ENCODE data around the gene DCAKD. TPM values are rescaled to one million over a fixed set of nuclear protein-coding genes. Genes with fewer than 3 reads are reported as not detected.

The DCAKD gene
- total RNA-seq, 4 donors from 2014 or later = 9.8 to 14.4 (median 12.3) TPM

GRCh38 chr17:45096141-45096540 is 44.7 kb upstream of the DCAKD start:
- TF ChIP-seq POLR2A (IDR thresholded peaks at IDR 0.05) = no peak
- TF ChIP-seq, protein P1, sequence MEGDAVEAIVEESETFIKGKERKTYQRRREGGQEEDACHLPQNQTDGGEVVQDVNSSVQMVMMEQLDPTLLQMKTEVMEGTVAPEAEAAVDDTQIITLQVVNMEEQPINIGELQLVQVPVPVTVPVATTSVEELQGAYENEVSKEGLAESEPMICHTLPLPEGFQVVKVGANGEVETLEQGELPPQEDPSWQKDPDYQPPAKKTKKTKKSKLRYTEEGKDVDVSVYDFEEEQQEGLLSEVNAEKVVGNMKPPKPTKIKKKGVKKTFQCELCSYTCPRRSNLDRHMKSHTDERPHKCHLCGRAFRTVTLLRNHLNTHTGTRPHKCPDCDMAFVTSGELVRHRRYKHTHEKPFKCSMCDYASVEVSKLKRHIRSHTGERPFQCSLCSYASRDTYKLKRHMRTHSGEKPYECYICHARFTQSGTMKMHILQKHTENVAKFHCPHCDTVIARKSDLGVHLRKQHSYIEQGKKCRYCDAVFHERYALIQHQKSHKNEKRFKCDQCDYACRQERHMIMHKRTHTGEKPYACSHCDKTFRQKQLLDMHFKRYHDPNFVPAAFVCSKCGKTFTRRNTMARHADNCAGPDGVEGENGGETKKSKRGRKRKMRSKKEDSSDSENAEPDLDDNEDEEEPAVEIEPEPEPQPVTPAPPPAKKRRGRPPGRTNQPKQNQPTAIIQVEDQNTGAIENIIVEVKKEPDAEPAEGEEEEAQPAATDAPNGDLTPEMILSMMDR (IDR thresholded peaks at IDR 0.05 in 4 of 5, conservative IDR thresholded peaks at IDR 0.05 in 1 of 5) = peak; percentile 27 to 56 (median 47)
- DNase-seq (no peak), ATAC-seq (no peak)
- H3K27ac ChIP-seq = peak overlapping the region; percentile 88 to 97 (median 96)
- H3K9me3 ChIP-seq = no peaks in the 10 kb centered on the region
- H3K36me3 ChIP-seq = peaks cover 0 to 68% of the 10 kb centered on the region in 2 donors
- no peak overlapping the region for H3K4me3 ChIP-seq
- in situ Hi-C loops (cut with MboI; ENCODE audit: low sequenced_read_pairs in 4 of 4) = loop anchor here in 1 of 4 donors (5.0 kb wide), 1 partner anchor 179 kb away; the partner anchor contains the start of gene GFAP
- intact Hi-C loops (cut with DNase I; ENCODE audit: low total_unique reads) = loop anchor here (2.0 to 5.0 kb wide), 3 partner anchors 15 to 37 kb away; partner anchors contain the start of genes NMT1 and PLCD3
- peaks cover 47 to 60% of the 10 kb centered on the region in 2 donors for H3K4me1 ChIP-seq
- H3K27me3 ChIP-seq = no peaks in the 10 kb centered on the region

GRCh38 chr17:45093444-45094110 is 42.1 kb upstream of the DCAKD start:
- peak; percentile 73 to 83 for DNase-seq
- in situ Hi-C loops (cut with MboI; ENCODE audit: low sequenced_read_pairs in 4 of 4) (no loop called here), intact Hi-C loops (cut with DNase I; ENCODE audit: low total_unique reads) (no loop called here)
- peaks cover 0 to 76% of the 10 kb centered on the region in 2 donors for H3K36me3 ChIP-seq
- peak; percentile 54 to 67 for ATAC-seq
- peak overlapping the region; percentile 88 to 97 (median 96) for H3K27ac ChIP-seq
- peak overlapping the region in 1 of 4 donors; percentile 31 for H3K4me3 ChIP-seq
- H3K9me3 ChIP-seq = no peaks in the 10 kb centered on the region
- H3K27me3 ChIP-seq = no peaks in the 10 kb centered on the region
- peaks cover 53 to 73% of the 10 kb centered on the region in 2 donors for H3K4me1 ChIP-seq
- TF ChIP-seq POLR2A (IDR thresholded peaks at IDR 0.05) = no peak
- TF ChIP-seq, protein P1 (IDR thresholded peaks at IDR 0.05 in 4 of 5, conservative IDR thresholded peaks at IDR 0.05 in 1 of 5) = no peak

GRCh38 chr17:45092911-45093430 is 41.5 kb upstream of the DCAKD start:
- ATAC-seq = peak; percentile 85
- peaks cover 55 to 73% of the 10 kb centered on the region in 2 donors for H3K4me1 ChIP-seq
- H3K27ac ChIP-seq = peak overlapping the region; percentile 88 to 97 (median 96)
- peak overlapping the region in 1 of 4 donors; percentile 31 for H3K4me3 ChIP-seq
- in situ Hi-C loops (cut with MboI; ENCODE audit: low sequenced_read_pairs in 4 of 4) = no loop called here
- DNase-seq = peak; percentile 95 to 97
- no peaks in the 10 kb centered on the region for H3K27me3 ChIP-seq
- H3K9me3 ChIP-seq = no peaks in the 10 kb centered on the region
- intact Hi-C loops (cut with DNase I; ENCODE audit: low total_unique reads) = no loop called here
- H3K36me3 ChIP-seq = peaks cover 0 to 73% of the 10 kb centered on the region in 2 donors
- TF ChIP-seq, protein P1 (IDR thresholded peaks at IDR 0.05 in 4 of 5, conservative IDR thresholded peaks at IDR 0.05 in 1 of 5) = no peak
- TF ChIP-seq POLR2A (IDR thresholded peaks at IDR 0.05) = peak in 1 of 2 donors; percentile 35

- H3K27me3 ChIP-seq = no peaks in the 10 kb centered on the region
- peaks cover 65 to 80% of the 10 kb centered on the region in 2 donors for H3K4me1 ChIP-seq
- H3K4me3 ChIP-seq = no peak overlapping the region
- in situ Hi-C loops (cut with MboI; ENCODE audit: low sequenced_read_pairs in 4 of 4) (no loop called here), intact Hi-C loops (cut with DNase I; ENCODE audit: low total_unique reads) (no loop called here)
- DNase-seq (peak; percentile 58), ATAC-seq (peak; percentile 6 to 21)
- peak overlapping the region; percentile 88 to 97 (median 96) for H3K27ac ChIP-seq
- TF ChIP-seq, protein P1 (IDR thresholded peaks at IDR 0.05 in 4 of 5, conservative IDR thresholded peaks at IDR 0.05 in 1 of 5) = no peak
- no peak for TF ChIP-seq POLR2A (IDR thresholded peaks at IDR 0.05)
- no peaks in the 10 kb centered on the region for H3K9me3 ChIP-seq
- H3K36me3 ChIP-seq = peaks cover 0 to 72% of the 10 kb centered on the region in 2 donors
Observed at GRCh38 chr17:45091778-45092425, 40.5 kb upstream of the DCAKD start.
